Measurements from ENCODE around the gene CSNK1E. TPM values are rescaled to one million over a fixed set of nuclear protein-coding genes. Genes with fewer than 3 reads are reported as not detected.

Gene CSNK1E
- total and polyA plus RNA-seq, 2 of the 8 experiments (the other 6 are each of a cell fraction or from before 2014, with no cell fraction given) = 247 to 263 TPM

DNA sequence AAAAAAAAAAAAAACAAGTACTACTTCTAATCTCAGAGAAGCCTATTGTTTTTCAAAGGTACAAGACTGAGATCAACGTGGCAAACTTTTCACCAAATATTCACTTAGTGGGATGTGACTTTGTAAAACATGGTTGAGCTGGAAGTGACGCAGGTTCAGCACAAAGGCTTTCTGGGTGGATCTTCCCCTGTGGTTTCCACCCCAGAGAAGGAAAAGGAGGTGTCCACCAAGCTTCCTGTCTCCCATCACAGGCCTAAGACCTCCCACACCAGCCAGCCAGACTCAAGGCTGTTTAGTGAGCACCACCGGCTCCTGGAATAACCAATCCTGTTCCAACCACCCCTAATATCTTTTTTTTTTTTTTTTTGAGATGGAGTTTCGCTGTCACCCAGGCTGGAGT lies 50.1 kb downstream of the CSNK1E start:
- Histone ChIP-seq H3K79me2 (ENCODE audit: control insufficient read depth in 1 of 2, insufficient read depth in 2 of 2, low read length in 2 of 2) (peaks cover 25 to 89% of the 10 kb centered on the region in 2 experiments), H3K27me3 (replicated peaks in 1 of 4; ENCODE audit: control insufficient read depth in 3 of 4, extremely low read depth in 1 of 4, insufficient read depth in 3 of 4, low read length in 3 of 4) (no peaks in the 10 kb centered on the region; a peak in 1 of 7 replicates), H3K4me2 (ENCODE audit: insufficient read depth in 1 of 2, low read depth in 2 of 2, low read length in 2 of 2) (no peak overlapping the region), H3K9ac (replicated peaks in 1 of 4; ENCODE audit: extremely low read depth in 1 of 4, low read depth in 3 of 4, low read length in 3 of 4) (no peak overlapping the region), H2BK12ac (ENCODE audit: low read depth, low read length) (no peak overlapping the region), H4K5ac (ENCODE audit: insufficient read length, low read depth, low read length) (no peak overlapping the region), H3K56ac (replicated peaks; ENCODE audit: insufficient read length, low read depth, low read length) (no peak overlapping the region), H3K4me3 (ENCODE audit: extremely low read depth in 1 of 4, insufficient read depth in 2 of 4, low read depth in 3 of 4, low read length in 4 of 4) (no peak overlapping the region), H4K20me1 (replicated peaks in 1 of 2; ENCODE audit: control insufficient read depth in 1 of 2, insufficient read depth in 2 of 2, low read length in 2 of 2) (peaks cover 34 to 40% of the 10 kb centered on the region in 2 experiments), H2AFZ (ENCODE audit: low read length) (no peak overlapping the region), H3K23ac (ENCODE audit: insufficient read length) (no peak overlapping the region), H3K23me2 (ENCODE audit: low read depth, low read length) (peaks cover 4% of the 10 kb centered on the region), H2BK20ac (ENCODE audit: low read length) (no peak overlapping the region), H3K79me1 (ENCODE audit: low read depth, low read length) (peaks cover 42% of the 10 kb centered on the region), H3K4me1 (replicated peaks in 1 of 4; ENCODE audit: control insufficient read depth in 3 of 4, insufficient read depth in 4 of 4, low read length in 3 of 4) (peaks cover 12 to 24% (median 17%) of the 10 kb centered on the region in 4 experiments), H3K27ac (ENCODE audit: low read depth, low read length) (no peak overlapping the region), H3K9me3 (ENCODE audit: insufficient read depth in 2 of 2, low read depth in 1 of 2, low read length in 1 of 2) (no peaks in the 10 kb centered on the region), H3K4ac (replicated peaks; ENCODE audit: insufficient read length, low read depth, low read length) (no peak overlapping the region), H2BK120ac (replicated peaks; ENCODE audit: low read depth, low read length) (no peak overlapping the region), H4K8ac (ENCODE audit: extremely low read depth, insufficient read depth, low read length) (no peak overlapping the region), H2BK5ac (ENCODE audit: low read depth, low read length) (no peak overlapping the region), H4K91ac (replicated peaks; ENCODE audit: insufficient read length, low read length) (no peak overlapping the region), H2BK15ac (ENCODE audit: low read length) (no peak overlapping the region), H2AK5ac (ENCODE audit: low read depth, low read length) (no peak overlapping the region), H3K14ac (ENCODE audit: insufficient read length) (no peak overlapping the region), H3K18ac (ENCODE audit: extremely low read depth, low read length) (no peak overlapping the region), H3K36me3 (ENCODE audit: control insufficient read depth in 2 of 4, insufficient read depth in 4 of 4, low read length in 3 of 4) (0 out of 8 replicates have a peak, but pooled peaks cover 0 to 3% (median 0%) of the 10 kb centered on the region in 4 experiments)
- ChIA-PET CTCF (ENCODE audit: partially characterized antibody) (interaction anchor here (0.6 to 1.7 kb wide), 7 partner anchors 9 to 191 kb away, joined by 3 to 4 read pairs (median 3); no protein-coding TSS in a partner anchor), POLR2A (ENCODE audit: partially characterized antibody) (interaction anchor here (0.7 to 2.1 kb wide), 6 partner anchors 10 to 84 kb away, joined by 3 to 11 read pairs (median 4); no protein-coding TSS in a partner anchor)
- 86% methylated on average over 3 of the region's 4 CpGs; no CpG with 5 or more reads in 1 of the 2 experiments for WGBS, 2 experiments (ENCODE audit: extremely low coverage in 1 of 2, insufficient coverage in 1 of 2, insufficient read length in 1 of 2, insufficient replicate concordance in 2 of 2, low coverage in 1 of 2, low lambda C conversion rate in 2 of 2, missing lambda C conversion rate in 1 of 2)
- no peak for TF ChIP-seq KDM1A (IDR thresholded peaks at IDR 0.05; ENCODE audit: borderline replicate concordance, low read length)
- TF ChIP-seq GABPA (IDR thresholded peaks at IDR 0.05; ENCODE audit: borderline replicate concordance, insufficient read depth, low read length) = no peak
- no peak for TF ChIP-seq HDAC6 (IDR thresholded peaks at IDR 0.05; ENCODE audit: low read depth, low read length)
- no peak for TF ChIP-seq CHD2 (IDR thresholded peaks at IDR 0.05; ENCODE audit: low read length)
- TF ChIP-seq POLR2A (IDR thresholded peaks at IDR 0.05; ENCODE audit: control extremely low read depth in 1 of 2, low read depth in 2 of 2, low read length in 2 of 2) = no peak
- TF ChIP-seq RNF2 (IDR thresholded peaks at IDR 0.05; ENCODE audit: borderline replicate concordance, low read depth, low read length, missing control alignments, poor library complexity, severe bottlenecking) = no peak
- TF ChIP-seq EGR1 (IDR thresholded peaks at IDR 0.05; ENCODE audit: borderline replicate concordance, low read depth, low read length) = no peak
- no peak for TF ChIP-seq SP2 (IDR thresholded peaks at IDR 0.05; ENCODE audit: low read length)
- no peak for TF ChIP-seq NRF1 (IDR thresholded peaks at IDR 0.05; ENCODE audit: low read depth, low read length)
- TF ChIP-seq CEBPB (IDR thresholded peaks at IDR 0.05; ENCODE audit: low read depth, low read length) = no peak
- TF ChIP-seq EZH2 (IDR thresholded peaks at IDR 0.05; ENCODE audit: low read depth, low read length, severe bottlenecking) = no peak
- no peak for TF ChIP-seq RFX5 (IDR thresholded peaks at IDR 0.05; ENCODE audit: borderline replicate concordance, low read depth, low read length)
- TF ChIP-seq CREB1 (IDR thresholded peaks at IDR 0.05) = no peak
- no peak for FAIRE-seq
- no peak for DNase-seq (ENCODE audit: low read depth in 1 of 2, low spot score in 2 of 2)

Data from H1 (cell line).